GM10847 (cell line): ENCODE data around the gene PAXIP1.

Experiments used
- POLR2A ChIP-seq: IDR thresholded peaks from 2 replicates; pipeline ENCODE4 v1.6.1; 2011; ENCODE audit not compliant: insufficient read length; ENCODE audit errors: extremely low read depth

Gene PAXIP1

GRCh38 chr7:154910125-154910524 is 92.8 kb downstream of the PAXIP1 start:
- no peak for TF ChIP-seq POLR2A

GRCh38 chr7:154909241-154910105 is 93.5 kb downstream of the PAXIP1 start:
- no peak for TF ChIP-seq POLR2A

GRCh38 chr7:154907651-154908620 is 95.0 kb downstream of the PAXIP1 start:
- no peak for TF ChIP-seq POLR2A

- no peak for TF ChIP-seq POLR2A
Measured at GRCh38 chr7:154906736-154907355, 96.1 kb downstream of the PAXIP1 start.

- no peak for TF ChIP-seq POLR2A
Measured at GRCh38 chr7:154906201-154906600, 96.7 kb downstream of the PAXIP1 start.

GRCh38 chr7:154905615-154906014 is 97.3 kb downstream of the PAXIP1 start:
- TF ChIP-seq POLR2A, result no peak

- no peak for TF ChIP-seq POLR2A
Measured at GRCh38 chr7:154905146-154905545, 97.8 kb downstream of the PAXIP1 start.

GRCh38 chr7:154903083-154903731 is 99.7 kb downstream of the PAXIP1 start:
- TF ChIP-seq POLR2A, result no peak

- TF ChIP-seq POLR2A, result no peak
Measured at GRCh38 chr7:154902600-154903082, 100.3 kb downstream of the PAXIP1 start.

- no peak for TF ChIP-seq POLR2A
Measured at GRCh38 chr7:154899862-154900261, 103.1 kb downstream of the PAXIP1 start.

GRCh38 chr7:154898973-154899855 is 103.7 kb downstream of the PAXIP1 start:
- no peak for TF ChIP-seq POLR2A

GRCh38 chr7:154896076-154896475 is 106.8 kb downstream of the PAXIP1 start:
- TF ChIP-seq POLR2A, result no peak
